Measurements from ENCODE around the gene DIP2B. TPM values are rescaled to one million over a fixed set of nuclear protein-coding genes. Genes with fewer than 3 reads are reported as not detected.

DIP2B gene
- total RNA-seq, 4 donors from 2014 or later: 27.9 to 31.8 (median 29.8) TPM

DNA sequence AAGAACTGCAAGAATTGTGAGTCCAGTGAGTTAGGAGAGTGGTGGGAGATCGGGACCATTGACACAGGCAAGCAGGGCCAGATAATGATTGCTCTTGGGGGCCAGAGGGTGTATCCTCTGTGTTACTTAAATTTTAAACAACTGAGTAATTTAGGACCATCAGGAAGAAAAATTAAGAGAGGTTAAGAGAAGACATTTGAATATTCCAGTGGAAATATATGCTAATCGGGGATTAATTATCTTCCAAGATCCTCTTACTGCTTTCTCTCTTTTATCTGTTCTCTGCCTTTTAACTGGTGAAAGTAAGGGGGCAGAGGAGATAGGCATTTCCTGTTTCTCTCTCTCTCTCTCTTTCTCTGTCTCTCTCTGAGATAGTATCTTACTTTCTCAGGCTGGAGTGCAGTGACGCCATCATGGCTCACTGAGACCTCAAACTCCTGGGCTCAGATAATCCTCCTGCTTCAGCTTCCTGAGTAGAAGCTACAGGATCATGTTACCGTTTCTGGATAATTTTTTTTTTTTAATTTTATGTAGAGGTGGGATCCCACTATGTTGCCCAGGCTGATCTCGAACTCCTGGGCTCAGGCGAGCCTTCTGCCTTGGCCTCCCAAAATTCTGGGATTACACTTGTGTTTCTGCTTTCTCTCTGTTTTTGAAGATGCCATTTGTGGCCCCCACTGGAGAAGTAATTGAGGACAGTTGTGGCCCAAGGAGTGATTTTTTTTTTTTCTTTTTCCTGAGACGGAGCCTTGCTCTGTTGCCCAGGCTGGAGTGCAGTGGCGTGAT lies 85.1 kb downstream of the DIP2B start:
- TF ChIP-seq, protein P1, sequence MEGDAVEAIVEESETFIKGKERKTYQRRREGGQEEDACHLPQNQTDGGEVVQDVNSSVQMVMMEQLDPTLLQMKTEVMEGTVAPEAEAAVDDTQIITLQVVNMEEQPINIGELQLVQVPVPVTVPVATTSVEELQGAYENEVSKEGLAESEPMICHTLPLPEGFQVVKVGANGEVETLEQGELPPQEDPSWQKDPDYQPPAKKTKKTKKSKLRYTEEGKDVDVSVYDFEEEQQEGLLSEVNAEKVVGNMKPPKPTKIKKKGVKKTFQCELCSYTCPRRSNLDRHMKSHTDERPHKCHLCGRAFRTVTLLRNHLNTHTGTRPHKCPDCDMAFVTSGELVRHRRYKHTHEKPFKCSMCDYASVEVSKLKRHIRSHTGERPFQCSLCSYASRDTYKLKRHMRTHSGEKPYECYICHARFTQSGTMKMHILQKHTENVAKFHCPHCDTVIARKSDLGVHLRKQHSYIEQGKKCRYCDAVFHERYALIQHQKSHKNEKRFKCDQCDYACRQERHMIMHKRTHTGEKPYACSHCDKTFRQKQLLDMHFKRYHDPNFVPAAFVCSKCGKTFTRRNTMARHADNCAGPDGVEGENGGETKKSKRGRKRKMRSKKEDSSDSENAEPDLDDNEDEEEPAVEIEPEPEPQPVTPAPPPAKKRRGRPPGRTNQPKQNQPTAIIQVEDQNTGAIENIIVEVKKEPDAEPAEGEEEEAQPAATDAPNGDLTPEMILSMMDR (IDR thresholded peaks at IDR 0.05; ENCODE audit: low read depth): no peak

DNA sequence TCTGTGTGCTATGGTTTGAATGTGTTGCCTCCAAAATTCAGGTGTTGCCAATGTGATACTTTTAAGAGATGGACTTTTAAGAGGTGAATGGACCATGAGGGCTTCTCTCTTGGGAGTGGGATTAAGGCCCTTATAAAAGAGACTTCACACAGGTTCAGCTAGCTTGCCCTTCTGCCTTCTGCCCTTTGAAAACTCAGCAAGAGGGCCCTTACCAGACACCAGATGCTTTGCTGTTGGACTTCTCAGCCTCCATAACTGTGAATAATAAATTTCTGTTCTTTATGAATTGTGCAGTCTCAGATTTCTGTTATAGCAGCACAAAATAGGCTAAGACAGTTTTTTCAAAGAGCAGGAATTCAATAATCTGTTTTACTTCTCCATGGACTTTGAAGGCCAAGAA lies 86.1 kb downstream of the DIP2B start:
- TF ChIP-seq, protein P1 (IDR thresholded peaks at IDR 0.05; ENCODE audit: low read depth): no peak

DNA sequence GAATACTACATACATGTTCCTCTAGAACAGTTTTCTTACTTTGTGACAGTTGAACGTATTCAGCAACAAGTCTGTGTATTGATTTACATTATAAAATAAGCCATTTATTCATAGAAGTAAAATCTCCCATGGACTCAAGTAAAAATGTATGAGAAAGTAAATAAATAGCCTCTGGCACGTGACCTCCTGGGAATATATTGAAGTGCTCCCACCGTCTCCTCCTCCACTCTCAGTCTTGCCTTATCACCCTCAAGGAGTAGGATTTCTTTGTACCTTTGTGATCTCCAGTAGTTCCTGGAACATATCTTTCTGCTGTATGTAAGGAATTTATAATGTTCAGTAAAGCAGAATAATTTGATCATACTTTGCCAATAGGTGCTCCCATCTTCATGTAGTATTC lies 90.9 kb downstream of the DIP2B start:
- TF ChIP-seq, protein P1 (IDR thresholded peaks at IDR 0.05; ENCODE audit: low read depth): no peak

DNA sequence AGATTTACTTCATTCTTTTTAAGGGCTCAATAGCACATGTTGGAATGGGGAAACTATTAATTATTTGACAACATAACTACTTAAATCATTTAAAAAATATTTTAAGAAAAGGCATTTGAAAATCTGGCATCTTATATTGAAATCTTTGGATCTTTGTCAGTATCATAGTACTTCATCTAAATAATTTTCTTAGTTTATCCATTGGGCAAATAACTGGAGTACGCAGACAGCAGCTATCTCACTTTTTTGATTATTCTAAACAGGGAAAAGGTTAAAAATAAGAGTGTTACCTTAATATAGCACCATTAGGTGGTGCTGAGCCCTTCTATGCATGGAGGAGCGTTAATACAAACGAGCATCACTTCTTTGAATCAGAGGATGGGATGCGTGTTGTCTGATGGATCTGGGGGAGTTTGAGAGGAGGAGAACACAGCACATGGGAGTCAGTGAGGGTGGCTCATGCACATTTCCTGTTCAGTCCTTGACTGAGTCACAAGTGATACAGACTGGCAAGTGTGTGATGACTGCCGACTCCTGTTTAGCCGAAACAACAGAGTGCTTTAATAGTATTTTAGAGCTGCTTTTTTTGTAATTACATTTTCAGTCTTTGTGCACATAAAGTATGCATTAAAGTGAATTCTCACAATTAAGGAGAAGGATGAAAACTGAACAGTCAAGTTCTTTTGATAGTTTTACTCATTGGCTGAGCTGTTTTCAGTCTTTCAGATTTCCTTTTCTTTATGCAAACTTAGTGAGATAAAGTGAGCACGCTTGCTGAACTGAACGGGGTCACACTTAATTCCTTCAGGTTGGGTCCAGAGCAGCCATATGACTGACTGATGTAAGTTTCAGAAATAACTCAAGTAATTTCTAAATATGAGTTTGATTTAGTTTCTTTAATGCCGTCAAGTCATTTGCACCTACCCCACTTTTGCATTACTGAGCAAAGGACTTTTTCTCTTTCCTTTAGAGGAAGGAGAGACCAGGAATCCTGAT lies 92.7 kb downstream of the DIP2B start:
- TF ChIP-seq, protein P1 (IDR thresholded peaks at IDR 0.05; ENCODE audit: low read depth): no peak

DNA sequence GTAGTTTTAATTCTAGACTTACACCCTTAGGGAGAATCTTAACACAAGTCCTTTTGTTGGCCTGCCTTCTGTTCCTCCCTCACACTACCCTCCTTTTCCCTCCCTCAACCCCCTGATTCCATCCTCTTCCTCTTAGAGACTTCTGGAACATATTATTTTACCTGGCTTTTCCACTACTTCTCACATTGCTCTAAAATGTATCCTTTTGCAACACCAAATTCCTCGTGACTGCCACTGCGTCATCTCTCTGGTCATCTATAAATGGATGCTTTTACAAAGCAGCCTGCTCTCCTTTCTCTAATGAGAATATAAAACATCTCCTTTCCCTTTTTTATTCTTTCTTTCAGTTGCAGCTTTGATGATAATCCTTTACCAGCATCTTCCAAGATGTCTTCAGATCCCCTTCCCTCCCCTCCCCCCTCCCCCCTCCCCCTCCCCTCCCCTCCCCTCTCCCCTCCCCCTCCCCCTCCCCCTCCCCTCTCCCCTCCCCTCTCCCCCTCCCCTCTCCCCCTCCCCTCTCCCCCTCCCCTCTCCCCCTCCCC lies 93.6 kb downstream of the DIP2B start:
- TF ChIP-seq, protein P1 (IDR thresholded peaks at IDR 0.05; ENCODE audit: low read depth): no peak

DNA sequence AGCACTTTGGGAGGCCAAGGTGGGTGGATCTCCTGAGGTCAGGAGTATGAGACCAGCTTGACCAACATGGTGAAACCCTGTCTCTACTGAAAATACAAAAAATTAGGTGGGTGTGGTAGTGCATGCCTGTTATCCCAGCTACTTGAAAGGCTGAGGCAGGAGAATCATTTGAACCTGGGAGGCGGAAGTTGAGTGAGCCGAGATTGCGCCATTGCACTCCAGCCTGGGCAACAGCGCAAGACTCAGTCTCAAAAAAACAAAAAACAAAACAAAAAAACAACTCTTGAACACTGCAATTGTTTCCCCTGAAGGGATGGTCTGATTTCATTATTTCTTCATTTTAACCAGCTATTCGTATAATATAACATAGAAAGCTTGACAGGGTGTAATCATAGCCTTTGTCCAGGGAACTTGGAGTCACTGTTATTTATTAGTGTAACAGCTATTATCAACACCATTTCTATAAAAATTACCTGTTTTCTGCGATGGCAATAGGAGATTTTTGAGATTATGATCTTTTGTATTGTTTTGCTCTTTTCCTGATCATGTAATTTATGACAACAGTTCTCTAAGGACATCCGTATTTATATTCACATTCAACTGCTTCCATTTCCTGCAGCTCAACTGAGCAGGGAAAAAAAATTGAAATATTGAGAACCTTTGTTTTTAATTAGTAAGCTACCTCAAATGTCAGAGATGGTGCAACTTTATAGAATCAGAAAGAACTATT lies 94.7 kb downstream of the DIP2B start:
- TF ChIP-seq, protein P1 (IDR thresholded peaks at IDR 0.05; ENCODE audit: low read depth): no peak

Data from subcutaneous adipose tissue (tissue), 4 donors.